ENCODE results near the gene EBNA1BP2.

GRCh38 chr1:43184995-43185394 is 12.9 kb upstream of the EBNA1BP2 start:
- TF ChIP-seq CTCF (IDR thresholded peaks at IDR 0.05; ENCODE audit: insufficient read depth, low read depth, low read length) (no peak), EZH2 (IDR thresholded peaks at IDR 0.05; ENCODE audit: insufficient read depth, low read length) (no peak)
